GOT3 (cell line): Measurements from ENCODE around the gene COL19A1.
A peak's percentile ranks its signal among the peaks of the same experiment; 100 is the strongest.

Experiments
- DNase-seq: peaks from one replicate; lab custom pipeline; 2025; ENCODE audit warnings: mixed read lengths; lab: John Stamatoyannopoulos, UW

Gene COL19A1

DNA sequence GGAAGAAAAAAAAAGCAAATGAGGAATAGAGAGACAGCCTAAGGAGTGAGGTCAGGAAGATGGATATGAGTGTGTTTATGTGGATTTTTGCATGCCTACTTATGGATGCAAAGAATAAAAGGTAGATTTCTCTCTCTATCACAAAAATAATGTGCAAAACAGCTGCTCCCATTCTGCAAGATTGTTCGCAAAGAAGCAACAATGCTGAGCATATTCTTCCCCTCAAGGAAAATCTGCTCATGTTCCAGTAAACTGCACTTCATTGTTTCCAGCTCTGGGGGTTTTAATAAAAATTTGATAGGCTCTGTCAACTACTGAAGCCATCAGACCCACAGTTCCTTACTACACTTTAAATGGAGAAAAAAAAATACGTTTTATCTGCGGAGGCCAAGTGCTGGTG is 259.2 kb downstream of the COL19A1 start:
- no peak for DNase-seq

DNA sequence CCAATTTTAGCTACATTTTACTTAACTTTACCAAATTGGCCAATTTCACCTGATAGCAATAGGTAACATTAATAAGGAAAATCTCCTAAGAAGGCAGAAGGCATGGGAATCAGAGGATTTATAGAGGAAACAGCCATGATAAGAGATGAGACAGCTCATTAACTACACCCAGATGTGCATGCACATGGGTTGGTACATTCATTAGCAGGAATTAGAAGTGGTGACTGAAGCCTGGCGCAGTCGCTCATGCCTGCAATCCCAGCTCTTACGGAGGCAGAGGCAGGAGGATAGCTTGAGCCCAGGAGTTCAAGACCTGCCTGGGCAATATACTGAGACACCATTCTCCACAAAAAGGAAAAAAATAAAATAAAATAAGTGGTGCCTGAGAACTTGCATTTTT is 263.0 kb downstream of the COL19A1 start:
- DNase-seq = no peak

DNA sequence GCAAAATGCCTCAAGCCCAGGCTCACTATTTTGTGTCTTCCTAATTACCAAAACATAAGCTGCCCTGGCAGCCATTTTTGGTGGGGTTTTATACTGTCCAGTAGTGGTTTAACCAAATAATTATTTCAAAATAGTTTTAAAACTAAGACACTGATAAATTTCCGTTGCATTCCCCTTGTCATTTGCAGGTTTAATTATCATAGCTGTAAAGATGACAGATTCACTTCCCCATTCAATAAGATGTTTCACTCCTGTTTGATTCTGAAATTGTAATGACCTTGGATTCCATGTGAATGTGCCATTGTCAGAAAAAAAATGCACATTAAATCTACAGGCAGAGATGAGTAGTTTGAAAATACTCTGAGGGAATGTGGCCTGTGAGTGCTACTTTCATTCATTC is 264.5 kb downstream of the COL19A1 start:
- DNase-seq = no peak

DNA sequence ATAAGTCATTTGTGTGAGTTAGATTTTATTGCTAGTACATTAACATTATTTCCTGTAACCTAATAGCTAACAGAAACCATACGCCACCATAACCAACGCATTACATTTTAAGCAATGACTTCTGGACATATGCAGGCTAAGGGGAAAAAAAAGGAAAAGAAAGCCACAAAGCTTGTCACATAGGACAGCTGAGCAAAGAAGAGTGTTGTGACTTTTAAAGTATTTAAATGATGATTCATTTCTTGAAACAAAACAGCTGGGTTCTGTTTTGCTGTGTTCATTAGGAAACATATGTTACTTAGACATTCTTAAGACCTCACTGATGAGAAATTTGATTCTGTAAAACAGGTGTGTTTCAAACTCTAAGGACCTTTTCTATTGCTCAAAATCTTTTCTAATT is 265.2 kb downstream of the COL19A1 start:
- no peak for DNase-seq

DNA sequence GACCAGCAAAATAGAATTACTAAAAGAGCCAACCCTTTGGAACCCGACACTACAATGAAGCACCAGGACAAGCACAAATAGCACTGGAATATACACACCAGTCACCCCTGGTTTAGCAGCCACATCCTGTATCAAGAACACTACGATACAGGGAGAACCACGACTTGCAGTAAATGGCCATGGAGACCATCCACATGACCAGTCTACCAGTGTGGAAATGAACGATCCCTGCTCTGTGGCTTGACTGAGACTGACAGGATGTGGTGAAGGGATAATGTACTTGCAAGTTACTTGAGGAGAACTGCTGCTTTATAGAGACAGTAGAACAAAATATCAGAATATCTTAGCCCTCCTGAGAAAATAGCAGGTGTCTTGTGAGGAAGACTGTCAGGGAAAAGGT is 266.9 kb downstream of the COL19A1 start:
- no peak for DNase-seq

DNA sequence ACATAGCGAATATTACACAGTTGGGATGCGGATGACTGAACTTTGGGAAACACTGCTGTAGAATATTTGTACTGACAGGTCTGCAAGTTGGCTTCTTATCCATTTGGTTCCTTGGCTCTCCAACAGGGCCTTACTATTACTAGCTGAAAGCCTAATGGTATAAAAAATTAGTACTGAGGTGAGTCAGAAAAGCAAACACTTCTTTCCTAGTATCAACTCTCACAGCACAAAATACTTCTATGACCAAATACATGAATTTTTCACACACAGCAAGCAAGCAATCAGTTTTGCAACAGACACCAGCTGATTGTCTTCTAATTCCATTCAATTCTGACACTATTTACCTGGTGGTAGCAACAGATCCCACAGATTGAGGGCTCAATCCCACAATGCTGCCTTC is 268.2 kb downstream of the COL19A1 start:
- no peak for DNase-seq

DNA sequence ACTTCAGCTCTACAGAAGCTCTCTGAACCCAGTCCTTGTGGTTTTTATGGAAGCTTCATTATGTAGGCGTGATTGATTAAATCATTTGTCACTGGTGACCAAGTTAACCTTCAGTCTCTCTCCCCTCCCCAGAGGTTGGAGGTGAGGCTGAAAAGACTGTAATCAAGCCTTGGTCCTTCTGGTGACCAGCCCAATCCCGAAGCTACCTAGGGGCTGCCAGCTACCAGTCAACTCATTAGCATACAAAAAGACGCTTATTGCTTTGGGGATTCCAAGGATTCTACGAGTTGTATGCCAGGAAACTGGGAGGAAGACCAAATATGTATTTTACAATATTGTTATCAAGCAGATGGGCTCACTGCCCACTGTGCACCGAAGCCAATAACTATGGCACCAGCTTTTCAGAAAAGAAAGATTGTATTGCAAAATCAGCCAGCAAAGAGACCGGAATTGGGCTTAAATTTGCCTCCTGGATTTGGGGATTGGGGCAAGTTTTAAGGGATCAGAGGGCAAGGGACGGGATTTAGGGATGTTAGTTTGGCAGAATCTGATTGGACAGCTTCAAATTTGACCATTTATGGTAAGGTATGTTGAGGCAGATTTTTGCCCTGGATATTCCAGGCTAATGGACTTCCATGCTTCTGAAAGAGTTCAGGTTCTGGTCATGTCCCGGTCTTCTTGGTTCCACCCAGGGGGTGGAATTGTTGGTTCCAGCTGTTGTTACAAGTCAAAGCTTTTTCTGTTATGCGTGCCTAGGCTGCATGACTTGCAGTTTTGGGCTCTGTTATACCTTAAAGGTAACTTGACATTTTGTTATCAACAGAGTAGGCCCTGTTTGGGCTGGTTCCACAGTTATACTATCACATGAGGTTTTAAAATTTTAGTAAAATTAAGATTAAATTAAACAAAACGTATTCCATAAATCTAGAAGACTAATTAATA is 269.1 kb downstream of the COL19A1 start:
- no peak for DNase-seq

DNA sequence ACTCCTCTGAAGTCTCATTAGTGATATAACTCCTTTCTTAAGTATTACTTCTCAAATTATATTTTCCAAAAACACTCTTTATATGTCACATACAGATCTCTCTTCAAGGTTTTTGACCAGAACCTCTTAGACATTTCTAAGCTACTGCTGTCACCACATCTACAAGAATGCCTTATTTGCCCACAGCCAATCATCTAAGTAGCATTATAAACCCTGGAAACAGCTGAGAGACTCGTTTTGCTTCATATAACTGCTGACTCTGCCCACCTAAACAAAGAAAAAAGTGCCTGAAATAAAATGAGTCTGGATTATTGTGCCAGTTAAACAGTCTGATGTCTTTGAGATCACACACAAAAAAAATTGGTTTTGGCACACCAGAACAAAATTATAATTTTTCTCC is 270.6 kb downstream of the COL19A1 start:
- no peak for DNase-seq

DNA sequence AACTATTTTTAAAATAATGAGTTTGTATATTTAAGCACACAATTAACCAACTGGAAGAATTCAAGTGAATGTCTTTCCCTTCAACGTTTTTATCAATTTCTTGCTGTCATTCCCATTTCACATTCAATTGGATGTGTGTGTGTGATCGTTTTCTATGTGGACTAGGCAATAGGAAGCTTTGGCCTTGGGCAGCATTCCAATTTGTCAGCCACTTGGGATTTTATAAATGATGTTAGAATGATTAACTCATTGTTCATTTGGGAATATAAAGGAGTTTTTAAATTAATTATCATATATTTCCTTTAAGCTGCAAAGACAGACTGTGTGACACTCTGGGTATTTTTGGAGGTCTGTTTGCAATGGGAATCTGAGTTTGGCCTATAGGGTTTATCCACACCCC is 274.1 kb downstream of the COL19A1 start:
- DNase-seq = no peak

DNA sequence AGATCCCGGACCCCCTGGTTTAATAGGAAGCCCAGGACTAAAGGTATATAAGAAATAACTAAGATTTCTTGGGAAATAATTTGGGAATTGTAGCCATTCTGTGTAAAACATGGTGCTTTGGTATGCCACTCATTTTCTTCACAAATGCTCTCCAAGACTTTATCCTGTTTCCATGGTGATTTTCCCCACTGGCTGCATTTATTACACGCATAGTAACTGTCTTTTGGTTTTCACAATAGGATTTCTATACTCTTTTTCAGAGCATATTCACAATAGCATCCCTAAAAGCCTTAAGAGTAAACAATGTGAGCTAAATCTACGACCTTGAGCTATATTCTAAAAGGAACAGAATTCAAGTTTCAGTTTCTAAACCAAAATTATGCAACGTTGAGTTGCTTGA is 275.7 kb downstream of the COL19A1 start:
- DNase-seq = no peak

DNA sequence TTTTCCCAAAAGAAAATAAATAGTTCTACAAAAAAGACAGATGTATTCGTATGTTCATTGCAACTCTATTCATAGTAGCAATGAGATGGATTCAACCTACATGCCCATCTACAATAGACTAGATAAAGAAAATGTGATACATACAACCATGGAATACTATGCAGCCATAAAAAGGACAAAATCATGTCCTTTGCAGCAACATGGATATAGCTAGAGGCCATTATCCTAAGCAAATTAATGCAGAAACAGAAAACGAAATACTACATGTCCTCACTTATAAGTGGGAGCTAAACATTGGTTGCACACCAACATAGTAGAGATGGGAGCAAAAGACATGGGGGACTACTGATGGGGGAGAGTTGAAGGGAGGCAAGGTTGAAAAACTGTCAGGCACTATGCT is 278.8 kb downstream of the COL19A1 start:
- no peak for DNase-seq

DNA sequence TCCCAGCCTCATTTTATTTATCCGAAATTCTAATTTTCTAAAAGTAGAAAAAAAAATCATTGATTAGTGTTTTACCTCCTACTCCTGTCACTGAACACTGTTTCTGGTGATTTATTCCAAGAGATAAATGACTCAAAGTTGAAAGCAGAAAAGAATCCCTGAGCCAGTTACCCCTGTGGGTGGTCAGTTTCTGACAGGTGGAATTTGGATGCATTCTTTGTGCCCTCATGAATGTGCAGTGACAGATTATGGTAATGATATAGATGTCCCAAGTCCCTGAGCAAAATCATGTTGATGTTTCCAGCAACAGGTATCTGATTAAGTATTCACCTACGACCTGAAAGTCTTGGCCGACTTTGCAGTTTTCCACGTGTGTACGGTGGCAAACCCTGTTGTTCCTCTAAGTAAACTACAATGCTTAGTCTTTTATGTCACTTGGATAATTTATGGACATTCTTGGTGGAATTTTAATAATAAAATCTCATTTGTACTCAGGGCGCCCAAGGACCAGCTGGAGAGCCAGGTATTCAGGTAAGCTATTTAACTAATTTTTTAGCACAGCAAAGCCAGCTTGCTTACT is 282.9 kb downstream of the COL19A1 start:
- DNase-seq = no peak

DNA sequence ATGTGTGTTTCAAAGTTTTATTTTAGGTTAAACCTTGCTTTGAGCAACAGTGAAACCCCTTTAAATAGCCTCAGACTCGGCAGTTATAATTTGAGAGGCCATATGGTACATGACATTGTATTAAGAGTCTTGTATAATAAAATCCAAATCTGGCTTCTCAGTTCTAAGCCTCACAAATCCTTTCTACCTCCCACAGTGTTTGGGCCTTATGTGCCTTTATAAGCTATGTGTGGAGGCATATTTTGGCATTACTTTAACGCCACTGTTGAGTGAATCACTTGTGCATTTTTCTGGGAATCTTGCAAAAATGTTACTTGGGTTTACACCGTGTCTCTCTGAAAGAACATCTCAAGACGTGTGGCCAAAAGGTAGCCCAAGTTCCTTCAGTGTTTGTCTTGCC is 284.2 kb downstream of the COL19A1 start:
- no peak for DNase-seq

DNA sequence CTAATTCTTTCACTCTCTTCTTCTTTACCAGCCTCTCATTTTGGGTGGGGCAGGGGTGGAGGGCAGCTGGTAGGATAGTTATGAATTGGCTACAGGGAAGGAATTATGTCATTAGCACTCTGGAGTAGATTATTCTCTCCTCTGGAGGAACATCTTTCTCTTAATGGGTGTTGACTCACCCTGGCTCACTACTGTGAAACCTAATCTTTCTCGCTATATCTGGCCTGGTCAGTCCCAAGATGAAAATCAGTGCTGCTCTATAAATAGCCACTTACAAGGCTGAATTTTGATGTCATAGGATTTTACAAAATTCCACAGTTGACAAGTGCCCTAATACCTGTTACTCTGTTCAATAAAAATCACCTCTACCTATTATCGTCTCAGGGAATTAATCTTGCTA is 285.3 kb downstream of the COL19A1 start:
- no peak for DNase-seq

DNA sequence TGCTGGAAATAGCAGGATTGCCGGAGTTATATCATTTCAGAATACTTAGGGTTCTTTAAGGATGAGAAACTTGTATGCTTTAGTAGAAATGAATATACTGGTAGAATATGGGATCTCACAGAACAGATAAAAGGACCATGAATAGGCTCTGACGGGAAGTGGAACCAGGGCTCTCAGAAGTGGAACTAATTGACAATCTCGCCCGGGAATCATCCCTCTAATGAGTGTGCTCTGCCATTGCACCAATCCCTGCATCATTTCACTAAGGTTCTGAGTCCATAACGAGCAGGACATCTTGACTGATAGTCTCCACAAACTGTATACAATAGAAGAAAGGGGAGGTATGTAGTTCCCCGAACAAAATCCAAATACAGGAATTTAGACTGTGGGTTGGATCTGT is 286.4 kb downstream of the COL19A1 start:
- no peak for DNase-seq

DNA sequence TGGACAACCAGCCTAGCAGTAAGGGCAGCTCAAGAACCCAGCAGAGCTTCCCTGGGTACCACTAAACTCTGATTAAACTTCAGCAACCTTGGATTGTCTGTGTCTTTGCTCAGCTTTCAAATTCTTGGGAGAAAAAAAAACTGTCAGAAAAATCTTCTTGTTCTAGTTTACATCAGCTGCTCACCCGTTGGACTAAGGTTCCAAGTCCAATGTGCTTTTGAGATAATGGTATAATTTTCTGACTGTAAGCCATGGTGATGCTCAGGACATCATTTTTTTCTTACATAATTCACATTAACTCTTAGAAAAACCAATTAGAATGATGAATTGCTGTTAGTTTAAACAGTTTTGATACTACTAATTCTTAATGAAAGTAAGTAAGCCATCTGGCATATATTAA is 290.7 kb downstream of the COL19A1 start:
- no peak for DNase-seq

DNA sequence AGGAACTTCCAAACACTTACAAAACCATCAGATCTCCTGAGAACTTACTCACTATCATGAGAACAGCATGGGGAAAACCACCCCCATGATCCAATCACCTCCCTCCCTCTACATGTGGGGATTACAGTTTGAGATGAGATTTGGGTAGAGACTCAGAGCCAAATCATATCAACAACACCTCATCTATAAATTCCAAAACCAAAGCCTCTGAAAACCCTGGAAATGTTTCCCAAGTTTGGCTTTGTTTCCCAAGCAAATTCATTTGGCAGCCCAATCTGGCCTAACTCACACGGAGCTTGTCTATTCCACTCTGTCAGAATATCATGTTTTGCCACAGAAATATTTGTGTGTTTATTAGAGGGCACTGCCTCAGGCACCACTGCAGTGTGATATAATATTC is 293.9 kb downstream of the COL19A1 start:
- DNase-seq = no peak

DNA sequence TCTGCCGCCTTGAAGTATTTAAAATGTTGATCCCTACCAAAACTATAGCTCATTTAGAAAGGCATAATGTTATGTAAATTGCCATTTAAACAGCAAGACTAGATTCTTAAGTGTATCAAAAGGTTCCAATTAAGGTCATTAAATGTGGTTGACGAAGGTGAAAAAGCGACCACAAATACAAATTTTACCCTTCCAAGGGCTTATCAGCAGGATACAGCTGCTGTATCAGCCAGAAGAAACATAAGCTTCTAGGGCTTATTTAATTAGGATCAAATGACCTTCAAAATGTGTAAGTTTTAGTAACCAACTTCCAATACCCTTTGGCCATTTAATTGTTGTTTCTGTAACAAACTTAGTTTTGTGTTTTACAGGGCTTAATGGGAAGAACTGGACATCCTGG is 296.6 kb downstream of the COL19A1 start:
- no peak for DNase-seq

DNA sequence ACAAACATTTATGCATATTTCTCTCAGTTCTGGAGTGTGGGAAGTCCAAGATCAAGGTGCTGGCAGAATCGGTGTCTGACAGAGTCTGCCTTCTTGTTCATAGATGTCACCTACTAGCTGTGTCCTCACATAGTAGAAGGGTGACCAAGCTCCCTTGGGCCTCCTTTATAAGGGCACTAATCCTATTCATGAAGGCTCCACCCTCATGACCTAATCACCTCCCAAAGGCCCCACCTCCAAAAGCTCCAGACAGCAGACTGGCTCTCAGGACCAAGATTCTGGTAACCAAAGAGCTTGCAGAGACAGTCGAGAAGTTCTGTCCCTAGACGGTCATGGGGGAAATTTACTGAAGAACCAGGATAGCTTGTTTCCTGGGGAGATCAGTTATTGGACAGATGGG is 297.4 kb downstream of the COL19A1 start:
- DNase-seq = no peak

DNA sequence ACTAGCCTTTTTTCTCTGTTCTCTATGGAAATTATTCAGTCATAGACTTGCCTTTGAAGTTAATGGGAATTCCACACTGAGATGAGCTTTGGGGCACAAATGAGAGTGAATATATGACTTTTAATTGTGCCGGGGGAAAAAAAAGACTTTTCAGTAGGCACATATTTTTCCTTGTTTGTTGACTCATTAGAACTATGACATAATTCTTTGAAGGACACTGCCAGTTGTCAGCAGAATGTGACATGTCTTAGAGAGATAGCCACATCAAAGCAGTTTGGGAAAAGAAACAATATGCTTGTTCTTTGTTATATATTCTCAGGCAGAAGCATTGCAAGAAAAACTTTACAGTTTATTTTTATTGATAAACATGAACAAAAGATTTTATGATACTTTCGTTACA is 298.2 kb downstream of the COL19A1 start:
- no peak for DNase-seq

DNA sequence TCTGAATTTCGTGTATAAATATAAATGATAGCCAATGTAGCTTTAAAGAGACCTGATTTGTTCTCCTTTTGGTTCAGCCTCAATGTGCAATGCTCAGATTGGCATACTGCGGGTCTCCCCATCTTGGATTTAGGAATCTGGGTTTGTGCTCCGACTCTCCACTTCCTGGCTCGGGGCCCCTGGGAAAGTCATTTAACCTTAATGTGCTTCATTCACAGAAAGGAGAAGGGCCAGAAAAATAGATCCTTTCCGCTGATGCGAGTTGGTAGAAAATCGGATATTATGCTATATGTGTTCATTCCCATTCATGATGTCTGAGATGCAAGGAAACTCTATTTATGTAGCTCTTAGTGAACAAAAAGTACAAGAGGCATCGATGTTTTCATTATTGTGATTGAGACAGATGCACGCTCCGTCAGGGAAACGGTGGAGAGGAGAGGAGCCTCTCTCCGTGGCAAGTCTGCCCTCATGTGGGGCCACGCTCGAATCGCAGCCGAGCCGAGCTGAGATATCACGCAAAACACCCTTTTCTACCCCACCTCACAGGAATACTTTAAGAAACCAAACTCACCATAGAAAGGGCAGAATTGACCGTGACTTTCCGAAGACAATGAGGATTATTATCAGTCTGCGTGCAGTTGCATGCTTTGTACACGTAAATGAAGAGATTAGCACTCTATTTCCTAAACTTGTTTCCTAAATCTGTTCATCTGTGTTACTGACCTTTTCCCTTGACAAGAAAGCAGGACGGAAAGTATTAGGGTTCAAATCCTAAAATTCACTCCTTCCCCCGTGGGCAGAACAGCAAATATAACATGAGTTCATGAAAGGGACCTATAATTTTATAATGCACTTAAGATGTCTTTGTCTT is 300.0 kb downstream of the COL19A1 start:
- DNase-seq = peak; percentile 8

DNA sequence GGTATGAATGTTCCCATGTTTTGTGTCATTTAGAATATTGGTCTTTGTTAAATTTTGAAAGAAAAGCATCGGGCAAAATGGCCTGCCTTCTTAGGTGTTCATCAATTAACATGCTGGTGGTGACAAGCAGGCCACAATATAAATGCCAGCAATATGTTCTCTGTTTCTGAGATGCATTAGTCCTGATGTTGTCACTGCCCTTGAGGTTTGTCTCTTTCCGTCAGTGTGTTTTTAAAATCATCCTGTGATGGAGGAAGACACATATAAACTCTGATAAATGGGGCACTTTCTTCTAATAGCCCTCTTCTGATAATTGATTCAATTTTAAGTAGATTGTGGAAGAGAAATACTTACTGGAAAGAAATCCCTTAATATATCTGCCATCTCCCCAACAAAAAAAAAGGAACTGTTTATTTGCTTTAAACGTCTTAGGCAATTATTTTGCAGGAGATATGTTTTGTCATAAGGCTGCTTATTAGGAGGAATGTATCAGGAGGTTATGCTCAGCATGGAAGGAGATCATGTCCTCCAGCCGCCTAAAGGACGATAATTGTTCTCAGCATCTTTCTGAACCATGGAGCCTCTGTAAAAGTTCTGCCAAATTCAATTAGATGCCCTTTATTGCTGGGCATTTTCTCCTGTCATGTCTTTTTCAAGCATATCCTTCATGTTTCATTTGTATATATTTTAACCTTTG is 302.5 kb downstream of the COL19A1 start:
- DNase-seq = no peak
